ENCODE results near the gene CREG2.
A peak's percentile ranks its signal among the peaks of the same experiment; 100 is the strongest.

Gene CREG2, protein sequence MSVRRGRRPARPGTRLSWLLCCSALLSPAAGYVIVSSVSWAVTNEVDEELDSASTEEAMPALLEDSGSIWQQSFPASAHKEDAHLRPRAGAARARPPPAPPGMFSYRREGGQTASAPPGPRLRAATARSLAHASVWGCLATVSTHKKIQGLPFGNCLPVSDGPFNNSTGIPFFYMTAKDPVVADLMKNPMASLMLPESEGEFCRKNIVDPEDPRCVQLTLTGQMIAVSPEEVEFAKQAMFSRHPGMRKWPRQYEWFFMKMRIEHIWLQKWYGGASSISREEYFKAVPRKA

DNA sequence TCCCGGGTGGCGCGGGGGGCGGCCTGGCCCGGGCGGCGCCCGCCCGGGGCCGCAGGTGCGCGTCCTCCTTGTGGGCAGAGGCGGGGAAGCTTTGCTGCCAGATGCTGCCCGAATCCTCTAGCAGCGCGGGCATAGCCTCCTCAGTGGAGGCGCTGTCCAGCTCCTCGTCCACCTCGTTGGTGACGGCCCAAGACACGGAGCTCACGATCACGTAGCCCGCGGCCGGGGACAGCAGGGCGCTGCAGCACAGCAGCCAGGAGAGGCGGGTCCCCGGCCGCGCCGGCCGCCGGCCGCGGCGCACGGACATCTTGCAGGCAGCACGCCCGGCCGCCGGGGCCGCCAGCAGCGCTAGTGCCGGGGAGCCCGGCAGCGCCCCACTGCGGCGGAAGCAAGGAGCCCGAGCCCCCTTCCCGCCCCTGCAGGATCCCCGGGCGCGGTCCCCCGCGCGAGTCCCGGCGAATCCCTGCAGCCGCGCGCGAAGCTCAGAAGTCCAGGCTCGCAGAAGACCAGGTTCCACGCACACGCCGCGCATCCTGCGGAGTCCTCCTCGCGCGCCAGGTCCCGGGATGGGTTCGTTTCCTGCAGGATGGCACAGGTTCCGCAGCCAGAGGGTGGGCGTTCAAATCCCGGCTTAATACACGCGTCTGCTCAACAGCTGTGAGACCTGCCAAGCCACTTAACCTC is at the start of gene CREG2:
Gene CREG2 (minus strand): TSS at position 353 of the 684 bp plus-strand sequence. CDS start 46 bp downstream, at position 307.
- DNase-seq (ENCODE audit: low read depth) = no peak

- no peak for DNase-seq (ENCODE audit: low read depth)
Observed at GRCh38 chr2:101435001-101435862, 47.9 kb upstream of the CREG2 start.

- DNase-seq (ENCODE audit: low read depth) = no peak
Observed at GRCh38 chr2:101433465-101433864, 46.2 kb upstream of the CREG2 start.

DNA sequence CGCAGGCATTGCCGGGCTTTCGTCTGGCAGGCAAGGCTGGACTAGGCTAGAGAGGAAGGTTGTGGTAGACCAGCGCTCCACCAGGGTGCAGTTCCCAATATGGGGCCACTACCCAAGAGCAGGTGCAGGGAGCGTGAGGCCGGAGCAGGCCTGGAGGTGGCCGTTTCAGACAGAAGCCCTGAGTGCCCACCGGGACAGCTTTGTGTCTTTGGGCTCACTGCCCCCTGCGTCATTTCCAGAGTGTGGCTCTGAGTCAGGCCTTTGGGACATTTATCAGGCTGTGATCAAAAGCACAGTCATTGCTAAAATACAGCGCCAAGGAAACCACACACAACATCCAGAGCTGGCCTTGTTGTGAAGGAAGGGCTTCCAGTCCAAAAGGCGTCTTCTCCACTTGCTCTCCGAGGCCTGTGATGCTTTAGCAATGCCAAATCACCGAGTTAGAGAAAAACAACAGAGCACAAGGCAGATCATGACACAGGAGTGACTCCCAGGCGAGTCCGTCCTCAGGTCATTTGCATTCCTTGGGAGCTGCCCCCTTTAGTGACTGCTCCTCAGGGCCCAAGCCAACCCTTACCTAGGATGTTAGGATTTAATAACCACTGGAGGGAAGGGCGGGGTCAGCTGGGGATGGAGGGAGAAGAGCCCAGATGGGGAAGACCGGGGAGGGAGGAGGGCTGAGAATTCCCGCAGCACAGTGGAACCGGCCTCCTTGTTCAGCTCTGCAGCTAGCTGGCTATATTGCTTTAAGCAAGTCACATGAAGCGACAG is 45.3 kb upstream of the CREG2 start:
- no peak for DNase-seq (ENCODE audit: low read depth)

- no peak for DNase-seq (ENCODE audit: low read depth)
Observed at GRCh38 chr2:101431486-101431885, 44.2 kb upstream of the CREG2 start.

DNA sequence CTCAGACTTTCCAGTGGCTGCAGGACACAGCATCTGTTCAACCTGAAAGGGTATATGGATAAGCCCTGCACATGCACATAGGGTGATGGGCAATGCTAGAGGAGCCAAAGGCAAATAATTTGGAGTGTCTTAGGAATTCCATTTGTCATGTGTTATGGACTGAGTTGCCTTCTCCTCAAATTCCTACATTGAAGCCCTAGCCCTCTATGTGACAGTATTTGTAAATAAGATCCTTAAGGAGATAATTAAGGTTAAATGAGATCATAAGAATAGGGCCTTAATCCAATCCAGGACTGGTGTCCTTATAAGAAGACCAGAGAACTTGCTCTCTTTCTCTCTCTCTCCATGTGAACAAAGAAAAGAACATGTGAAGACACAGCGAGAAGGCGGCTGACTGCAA is 42.9 kb upstream of the CREG2 start:
- no peak for DNase-seq (ENCODE audit: low read depth)

GRCh38 chr2:101429453-101429852 is 42.1 kb upstream of the CREG2 start:
- no peak for DNase-seq (ENCODE audit: low read depth)

DNA sequence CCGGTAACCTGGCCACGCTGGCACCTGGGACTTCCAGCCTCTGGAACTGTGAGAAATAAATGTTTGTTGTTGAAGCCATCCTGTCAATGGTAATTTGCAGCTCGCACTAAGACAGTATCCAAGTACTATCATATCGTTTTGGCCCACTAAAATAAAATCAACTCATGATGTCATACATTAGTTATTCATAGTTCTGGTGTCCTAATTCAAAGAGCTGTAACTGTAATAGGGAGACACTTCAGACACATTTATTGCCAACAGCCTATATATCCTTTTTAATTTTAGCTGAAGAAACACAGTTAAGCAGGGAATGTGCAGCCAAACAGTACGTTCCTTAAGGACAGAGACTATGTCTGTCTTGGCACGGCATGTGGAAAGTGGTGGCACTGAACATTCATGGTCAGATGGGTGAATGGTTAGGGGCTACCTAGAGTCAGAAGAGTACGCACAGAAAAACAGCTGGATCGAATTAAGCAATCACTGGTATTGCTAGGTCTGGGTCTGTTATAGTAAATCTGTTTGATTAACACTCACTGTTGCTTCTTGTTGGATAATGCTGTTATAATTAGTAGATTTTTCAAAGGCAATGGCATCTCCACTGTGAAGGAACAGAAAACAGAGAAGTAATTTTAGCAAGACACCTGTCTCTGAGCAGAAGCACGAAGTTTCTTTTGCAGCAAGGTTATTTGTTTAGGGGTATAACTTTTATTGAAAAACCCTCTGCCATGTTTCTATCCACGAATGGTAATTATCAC is 41.3 kb upstream of the CREG2 start:
- DNase-seq (ENCODE audit: low read depth) = no peak

DNA sequence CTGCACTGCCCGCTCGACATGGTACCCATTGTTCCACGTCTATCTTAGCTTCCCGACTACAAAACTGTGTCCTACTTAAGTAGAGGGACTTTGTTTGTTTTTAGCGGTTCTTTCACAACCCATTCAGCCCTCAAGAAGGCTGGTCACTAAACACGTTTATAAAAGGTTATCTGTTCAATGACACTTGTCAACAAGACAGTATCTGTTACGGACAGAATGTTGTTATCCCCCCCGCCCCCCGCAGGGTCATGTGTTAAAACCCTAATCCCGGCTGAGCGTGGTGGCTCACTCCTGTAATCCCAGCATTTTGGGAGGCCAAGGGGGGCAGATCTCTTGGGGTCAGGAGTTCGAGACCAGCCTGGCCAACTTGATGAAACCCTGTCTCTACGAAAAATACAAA is 40.4 kb upstream of the CREG2 start:
- no peak for DNase-seq (ENCODE audit: low read depth)

- DNase-seq (ENCODE audit: low read depth) = no peak
Observed at GRCh38 chr2:101427240-101427639, 39.9 kb upstream of the CREG2 start.

DNA sequence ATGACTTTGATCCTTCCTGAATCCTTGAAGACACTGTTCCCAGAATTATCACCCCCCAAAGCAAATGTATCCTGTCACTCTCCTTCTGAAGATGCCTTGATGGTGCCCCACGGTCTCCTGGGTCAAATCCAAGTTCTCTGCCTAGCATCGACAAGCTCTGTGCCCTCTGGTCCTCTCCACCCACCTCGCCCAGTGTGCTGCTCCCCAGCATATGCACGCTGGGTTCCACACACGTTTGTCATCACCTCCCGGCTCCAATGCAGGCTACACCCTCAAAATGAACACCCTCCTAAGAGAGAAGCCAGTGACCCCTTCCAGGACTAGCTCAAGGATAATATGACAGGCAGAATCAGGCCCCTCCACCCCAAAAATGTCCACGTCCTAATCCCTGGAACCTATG is 39.5 kb upstream of the CREG2 start:
- no peak for DNase-seq (ENCODE audit: low read depth)

DNA sequence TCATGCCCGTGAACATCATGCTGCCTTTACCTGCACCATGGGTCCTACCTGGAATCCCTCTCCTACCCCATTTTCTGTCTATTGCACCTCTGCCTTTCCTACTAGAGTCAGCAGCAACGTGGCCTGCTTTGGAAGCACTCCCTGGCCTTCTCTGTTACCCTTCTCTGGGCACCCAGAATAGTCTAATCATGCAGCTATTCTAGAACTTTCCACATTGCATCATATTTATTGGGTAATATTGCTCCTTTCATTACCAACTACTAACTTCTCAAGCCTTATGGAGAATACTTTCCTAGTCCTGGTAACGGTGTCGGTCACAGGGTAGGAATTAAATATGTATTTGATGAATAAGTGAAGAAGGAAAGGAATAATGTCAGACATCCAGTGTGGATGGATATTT is 33.3 kb upstream of the CREG2 start:
- DNase-seq (ENCODE audit: low read depth) = no peak

DNA sequence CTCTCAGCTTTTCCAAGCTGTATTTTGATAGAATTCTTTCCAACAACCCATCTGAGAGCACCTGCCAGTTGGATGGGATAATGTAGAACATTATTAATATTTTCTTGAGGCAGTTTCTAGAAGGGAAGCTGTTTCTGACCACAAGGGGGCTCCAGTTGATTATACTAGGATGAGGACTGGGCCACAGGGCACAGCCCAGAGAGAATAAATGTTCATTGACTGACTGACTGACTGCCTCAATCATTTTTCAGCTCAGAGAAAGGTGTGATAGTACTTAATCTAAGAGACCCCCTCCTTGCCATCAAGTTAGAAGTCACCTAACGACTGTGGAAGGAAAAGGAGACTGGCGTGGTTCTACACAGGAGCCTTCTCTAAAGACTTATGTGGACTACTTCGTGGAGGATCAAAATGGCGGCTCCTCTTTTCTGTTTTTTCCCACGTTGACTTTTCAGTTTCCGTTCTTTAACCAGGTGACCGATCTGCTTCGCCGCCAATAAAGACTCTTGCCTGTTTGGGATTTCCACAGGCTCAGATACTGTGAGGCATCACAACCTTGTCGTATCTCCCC is 31.9 kb upstream of the CREG2 start:
- DNase-seq (ENCODE audit: low read depth) = peak; percentile 37

- DNase-seq (ENCODE audit: low read depth) = no peak
Observed at GRCh38 chr2:101418460-101419095, 31.3 kb upstream of the CREG2 start.

GRCh38 chr2:101416609-101417008 is 29.3 kb upstream of the CREG2 start:
- DNase-seq (ENCODE audit: low read depth) = no peak

- DNase-seq (ENCODE audit: low read depth) = no peak
Observed at GRCh38 chr2:101415884-101416283, 28.6 kb upstream of the CREG2 start.

DNA sequence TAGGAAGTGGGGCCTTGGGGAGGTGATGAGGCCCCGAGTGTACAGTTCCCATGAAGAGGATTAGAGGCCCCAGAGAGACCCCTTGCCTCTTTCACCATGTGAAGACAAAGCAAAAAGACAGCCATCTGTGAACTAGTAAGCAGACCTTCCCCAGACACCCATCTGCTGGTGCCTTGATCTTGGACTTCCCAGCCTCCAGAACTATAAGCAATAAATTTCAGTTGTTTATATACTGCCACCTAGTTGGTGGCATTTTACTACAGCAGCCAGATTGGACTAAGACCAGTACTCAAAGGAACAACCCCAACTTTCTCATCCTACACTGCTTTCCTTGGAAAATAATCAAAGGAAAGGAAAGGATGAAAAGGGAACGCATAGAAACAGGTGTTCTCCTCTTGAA is 27.9 kb upstream of the CREG2 start:
- DNase-seq (ENCODE audit: low read depth) = no peak

DNA sequence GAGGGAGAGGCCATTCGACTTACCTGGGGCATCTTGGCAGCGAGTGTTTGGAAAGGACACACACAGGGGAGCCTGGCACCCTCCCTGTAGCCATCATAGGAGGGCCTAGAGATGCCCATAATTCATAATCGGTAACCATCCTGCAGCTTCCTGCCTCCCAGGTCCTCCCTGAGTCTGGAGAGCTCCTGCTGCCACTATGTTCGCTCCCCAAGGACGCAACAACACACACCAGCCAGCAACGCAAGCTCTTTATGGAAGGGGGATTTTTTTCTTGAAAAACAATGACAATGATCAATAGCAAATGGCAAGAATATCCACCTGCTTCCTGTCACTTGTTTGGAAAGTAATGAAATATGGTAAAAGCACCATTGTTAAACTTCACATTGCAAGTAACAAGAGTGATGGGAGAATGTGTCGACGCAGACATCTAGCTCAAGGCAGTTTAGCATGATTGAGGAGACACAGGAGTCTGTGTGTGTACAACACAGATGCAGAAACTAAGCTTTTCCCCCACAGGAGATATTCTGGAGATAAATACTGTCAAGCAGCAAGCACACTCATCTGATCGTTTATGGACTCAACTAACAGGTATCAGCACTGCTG is 24.9 kb upstream of the CREG2 start:
- no peak for DNase-seq (ENCODE audit: low read depth)

GRCh38 chr2:101410746-101411145 is 23.4 kb upstream of the CREG2 start:
- DNase-seq (ENCODE audit: low read depth) = no peak

- DNase-seq (ENCODE audit: low read depth) = no peak
Observed at GRCh38 chr2:101410114-101410513, 22.8 kb upstream of the CREG2 start.

All from stimulated activated CD8-positive, alpha-beta memory T cell treated with anti-CD3 and anti-CD28 coated beads, Interleukin-12 subunit alpha, Interleukin-12 subunit beta, amount 100 ng/mL, for 1 hour (primary cell).